Smooth muscle cell (in vitro differentiated cells): ENCODE data around the gene ARMH1. TPM values are rescaled to one million over a fixed set of nuclear protein-coding genes. Genes with fewer than 3 reads are reported as not detected.

Experiments
- DNase-seq: peaks from one replicate; lab custom pipeline; 2025; ENCODE audit not compliant: unreplicated experiment; lab: John Stamatoyannopoulos, UW
- H2AFZ ChIP-seq: fragments of 200-600 bp; sonication (generic); 2 replicates; pipeline ENCODE4 v1.6.0; 2016; ENCODE audit warnings: antibody characterized with exemption, low read depth, mild to moderate bottlenecking
- H3F3A ChIP-seq: fragments of 200-600 bp; sonication (generic); 2 replicates; pipeline ENCODE4 v1.6.0; 2017; ENCODE audit warnings: antibody characterized with exemption, low read depth
- H3K27ac ChIP-seq: fragments of 200-600 bp; sonication (generic); 2 replicates; pipeline ENCODE4 v1.5.1; 2016; ENCODE audit warnings: low read depth, mild to moderate bottlenecking
- H3K27me3 ChIP-seq: fragments of 200-600 bp; sonication (generic); 2 replicates; pipeline ENCODE4 v1.6.1; 2016; ENCODE audit warnings: low read depth, mild to moderate bottlenecking
- H3K36me3 ChIP-seq: fragments of 200-600 bp; sonication (generic); 2 replicates; pipeline ENCODE4 v1.5.1; 2016; ENCODE audit warnings: low read depth
- H3K4me1 ChIP-seq: fragments of 200-600 bp; sonication (generic); 2 replicates; pipeline ENCODE4 v1.5.1; 2016; ENCODE audit warnings: low read depth
- H3K4me2 ChIP-seq: fragments of 200-600 bp; sonication (generic); 2 replicates; pipeline ENCODE4 v1.6.0; 2016; ENCODE audit warnings: mild to moderate bottlenecking
- H3K4me3 ChIP-seq: fragments of 200-600 bp; sonication (generic); 2 replicates; pipeline ENCODE4 v1.5.1; 2016; ENCODE audit warnings: mild to moderate bottlenecking
- H3K79me2 ChIP-seq: fragments of 200-600 bp; sonication (generic); 2 replicates; pipeline ENCODE4 v1.6.0; 2016; ENCODE audit warnings: low read depth, mild to moderate bottlenecking
- H3K9ac ChIP-seq: fragments of 200-600 bp; sonication (generic); 2 replicates; pipeline ENCODE4 v1.6.0; 2016; ENCODE audit warnings: low read depth
- H3K9me3 ChIP-seq: fragments of 200-600 bp; sonication (generic); replicated peaks from 2 replicates; pipeline ENCODE4 v1.5.1; 2016; ENCODE audit warnings: low read depth
- H4K20me1 ChIP-seq: fragments of 200-600 bp; sonication (generic); 2 replicates; pipeline ENCODE4 v1.6.0; 2016; ENCODE audit warnings: low read depth
- CTCF ChIP-seq: fragments of 200-600 bp; sonication (generic); IDR thresholded peaks from 2 replicates; pipeline ENCODE4 v1.5.1; 2017; ENCODE audit warnings: borderline replicate concordance, mild to moderate bottlenecking, antibody characterized with exemption; ENCODE audit not compliant: insufficient read depth, poor library complexity, severe bottlenecking
- WGBS: methylation state at CpG from one replicate; pipeline ENCODE4 v1.1.7; 2016; ENCODE audit warnings: low lambda C conversion rate; 5-methylcytosine and 5-hydroxymethylcytosine counted together
- polyA plus RNA-seq: library from polyadenylated mRNA; unstranded; fragments of >200 nt; fragmentation: Nextera tagmentation; extraction: Ambion mirVana; gene quantifications from 2 replicates; pipeline ENCODE4 v1.2.1, GENCODE V29; 2016
- total RNA-seq: library from RNA; depleted of rRNA; stranded (reverse); fragments of >200 nt; gene quantifications from 2 replicates; pipeline ENCODE4 v1.2.3, GENCODE V29; 2014

Gene ARMH1
- total and polyA plus RNA-seq, 2 experiments from 2014 or later = 1.5 to 8.3 TPM

- H3K79me2 ChIP-seq = no peaks in the 10 kb centered on the region
- DNase-seq = no peak
- H3K36me3 ChIP-seq = no peaks in the 10 kb centered on the region
- H3K4me2 ChIP-seq = no peak overlapping the region
- H3K4me3 ChIP-seq = no peak overlapping the region
- H3K4me1 ChIP-seq = no peaks in the 10 kb centered on the region
- H3K27me3 ChIP-seq = no peaks in the 10 kb centered on the region
- no peak for TF ChIP-seq CTCF
- H3K9ac ChIP-seq = no peak overlapping the region
- H3F3A ChIP-seq = no peaks in the 10 kb centered on the region
- no peaks in the 10 kb centered on the region for H4K20me1 ChIP-seq
- no peaks in the 10 kb centered on the region for H3K9me3 ChIP-seq
- H2AFZ ChIP-seq = no peak overlapping the region
- no peak overlapping the region for H3K27ac ChIP-seq
- 95% methylated on average over 7 of the region's 7 CpGs for WGBS
Measured at GRCh38 chr1:44714532-44714931, 40.0 kb downstream of the ARMH1 start.

- Histone ChIP-seq H3F3A (no peaks in the 10 kb centered on the region), H3K36me3 (no peaks in the 10 kb centered on the region), H3K27me3 (no peaks in the 10 kb centered on the region), H3K4me1 (no peaks in the 10 kb centered on the region), H3K4me3 (no peak overlapping the region), H2AFZ (no peak overlapping the region), H3K79me2 (no peaks in the 10 kb centered on the region), H3K4me2 (no peak overlapping the region), H3K9me3 (no peaks in the 10 kb centered on the region), H3K27ac (no peak overlapping the region), H4K20me1 (no peaks in the 10 kb centered on the region), H3K9ac (no peak overlapping the region)
- no peak for DNase-seq
- peak; percentile 86 for TF ChIP-seq CTCF
- 21% methylated on average over 9 of the region's 9 CpGs for WGBS
Measured at GRCh38 chr1:44714944-44715571, 40.5 kb downstream of the ARMH1 start.

- 93% methylated on average over 4 of the region's 4 CpGs for WGBS
- no peaks in the 10 kb centered on the region for H3K9me3 ChIP-seq
- no peak overlapping the region for H3K27ac ChIP-seq
Measured at GRCh38 chr1:44717156-44717555, 42.6 kb downstream of the ARMH1 start.

More at GRCh38 chr1:44717156-44717555, 42.6 kb downstream of the ARMH1 start:
- Histone ChIP-seq H3K36me3 (no peaks in the 10 kb centered on the region), H4K20me1 (no peaks in the 10 kb centered on the region), H3K27me3 (no peaks in the 10 kb centered on the region), H3K9ac (no peak overlapping the region), H3K4me1 (no peaks in the 10 kb centered on the region), H3K79me2 (no peaks in the 10 kb centered on the region), H2AFZ (no peak overlapping the region), H3F3A (no peaks in the 10 kb centered on the region), H3K4me2 (no peak overlapping the region), H3K4me3 (no peak overlapping the region)
- no peak for TF ChIP-seq CTCF
- no peak for DNase-seq
